Activated naive CD4-positive, alpha-beta T cell treated with anti-CD3 and anti-CD28 coated beads, Interleukin-2, amount 50 U/mL, for 24 hours (primary cell): ENCODE results near the gene NLGN1.

Experiments used
- H3K27ac Mint-ChIP-seq: one replicate; pipeline ENCODE4 v1.8.0; 2021; ENCODE audit warnings: mild to moderate bottlenecking, mixed read lengths
- H3K27me3 Mint-ChIP-seq: one replicate; pipeline ENCODE4 v1.8.0; 2021; ENCODE audit warnings: mixed read lengths
- H3K36me3 Mint-ChIP-seq: one replicate; pipeline ENCODE4 v1.8.0; 2021; ENCODE audit warnings: mixed read lengths
- H3K4me1 Mint-ChIP-seq: one replicate; pipeline ENCODE4 v1.8.0; 2021; ENCODE audit warnings: mixed read lengths
- H3K4me3 Mint-ChIP-seq: one replicate; pipeline ENCODE4 v1.8.0; 2021; ENCODE audit warnings: mild to moderate bottlenecking, mixed read lengths
- H3K9me3 Mint-ChIP-seq: one replicate; pipeline ENCODE4 v1.8.0; 2021; ENCODE audit warnings: mixed read lengths

The NLGN1 gene

DNA sequence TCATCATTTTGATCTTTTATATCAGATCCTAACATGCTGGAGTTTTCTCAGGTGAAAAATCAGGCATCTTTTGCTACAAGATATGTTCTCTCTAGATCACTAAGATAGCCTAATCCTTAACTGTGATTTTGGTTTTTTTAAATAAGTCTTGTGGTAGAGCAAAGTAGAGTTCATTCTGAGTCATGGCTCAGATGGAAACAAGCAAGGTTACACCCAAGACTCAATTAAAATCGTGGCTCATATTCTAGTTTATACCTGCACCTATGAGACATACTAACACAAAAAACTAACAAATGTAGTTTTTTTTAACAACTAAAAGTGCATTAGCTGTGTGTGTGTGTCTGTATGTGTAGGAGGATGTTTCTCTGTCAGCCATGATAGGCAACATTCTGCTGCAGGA, 428.2 kb downstream of the NLGN1 start:
- Mint-ChIP-seq H3K4me1 (no peaks in the 10 kb centered on the region), H3K4me3 (no peak overlapping the region), H3K36me3 (no peaks in the 10 kb centered on the region), H3K27me3 (no peaks in the 10 kb centered on the region), H3K27ac (no peak overlapping the region), H3K9me3 (no peaks in the 10 kb centered on the region)

GRCh38 chr3:173826416-173826815, 428.9 kb downstream of the NLGN1 start:
- H3K4me3 Mint-ChIP-seq: no peak overlapping the region
- H3K27ac Mint-ChIP-seq: no peak overlapping the region
- H3K4me1 Mint-ChIP-seq: no peaks in the 10 kb centered on the region
- H3K36me3 Mint-ChIP-seq: no peaks in the 10 kb centered on the region
- H3K9me3 Mint-ChIP-seq: no peaks in the 10 kb centered on the region
- no peaks in the 10 kb centered on the region for H3K27me3 Mint-ChIP-seq

DNA sequence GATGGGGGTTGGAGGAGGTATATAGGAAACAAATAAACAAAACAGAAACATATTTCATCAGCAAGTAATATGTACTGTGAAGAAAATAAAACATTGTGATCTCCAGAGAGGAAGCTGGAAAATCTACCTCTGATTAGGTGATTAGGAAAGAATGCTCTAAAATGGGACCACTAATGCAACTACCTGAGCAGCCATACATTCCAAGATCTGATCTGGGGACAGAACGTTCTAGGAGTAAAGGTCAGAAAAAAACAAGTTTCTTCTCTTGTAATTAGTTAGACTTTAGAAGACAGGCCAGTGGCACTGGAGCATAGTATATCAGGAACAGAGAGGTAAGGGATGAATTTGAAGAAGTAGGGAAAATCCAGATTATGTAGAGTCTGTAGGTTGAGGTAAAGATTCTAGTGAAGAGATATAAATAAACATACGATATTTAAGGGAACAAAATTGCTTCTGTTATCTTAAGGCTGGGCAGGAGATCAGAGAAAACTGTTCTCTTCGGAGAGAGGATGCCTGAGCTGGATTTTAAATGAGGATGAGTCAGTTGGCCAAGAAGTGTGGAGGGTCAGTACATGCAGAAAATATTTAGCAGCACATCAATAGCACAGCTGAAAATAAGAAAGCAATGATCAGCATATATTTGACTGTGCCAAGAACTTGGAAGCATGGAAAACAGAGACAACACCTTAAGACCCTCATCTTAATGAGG, 429.5 kb downstream of the NLGN1 start:
- no peaks in the 10 kb centered on the region for H3K27me3 Mint-ChIP-seq
- H3K4me3 Mint-ChIP-seq: no peak overlapping the region
- H3K27ac Mint-ChIP-seq: no peak overlapping the region
- H3K4me1 Mint-ChIP-seq: no peaks in the 10 kb centered on the region
- H3K9me3 Mint-ChIP-seq: no peaks in the 10 kb centered on the region
- no peaks in the 10 kb centered on the region for H3K36me3 Mint-ChIP-seq

- Mint-ChIP-seq H3K4me1 (no peaks in the 10 kb centered on the region), H3K9me3 (peaks cover 4% of the 10 kb centered on the region), H3K27me3 (no peaks in the 10 kb centered on the region), H3K4me3 (no peak overlapping the region), H3K27ac (no peak overlapping the region), H3K36me3 (no peaks in the 10 kb centered on the region)
These were observed 441.1 kb downstream of the NLGN1 start for GRCh38 chr3:173838644-173839043.

DNA sequence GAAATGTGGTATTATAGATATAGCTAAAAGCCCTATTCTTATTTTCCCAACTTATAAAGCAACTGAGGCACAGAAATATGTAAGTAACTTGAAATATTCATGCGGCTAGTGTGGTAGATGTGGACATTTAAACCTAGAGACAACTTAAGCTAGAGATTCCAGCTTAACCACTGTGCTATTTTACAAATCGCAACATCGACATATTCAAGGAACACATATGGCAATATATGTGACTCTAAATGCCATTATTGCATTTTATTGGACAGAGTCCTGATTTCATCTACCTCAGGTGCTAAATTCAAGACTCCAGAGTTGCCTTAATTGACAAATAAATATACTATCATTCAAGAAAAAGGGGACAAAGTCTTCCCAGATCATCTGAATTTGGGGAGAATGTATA, 442.3 kb downstream of the NLGN1 start:
- Mint-ChIP-seq H3K27ac (no peak overlapping the region), H3K4me1 (no peaks in the 10 kb centered on the region), H3K9me3 (peaks cover 4% of the 10 kb centered on the region), H3K36me3 (no peaks in the 10 kb centered on the region), H3K4me3 (no peak overlapping the region), H3K27me3 (no peaks in the 10 kb centered on the region)

DNA sequence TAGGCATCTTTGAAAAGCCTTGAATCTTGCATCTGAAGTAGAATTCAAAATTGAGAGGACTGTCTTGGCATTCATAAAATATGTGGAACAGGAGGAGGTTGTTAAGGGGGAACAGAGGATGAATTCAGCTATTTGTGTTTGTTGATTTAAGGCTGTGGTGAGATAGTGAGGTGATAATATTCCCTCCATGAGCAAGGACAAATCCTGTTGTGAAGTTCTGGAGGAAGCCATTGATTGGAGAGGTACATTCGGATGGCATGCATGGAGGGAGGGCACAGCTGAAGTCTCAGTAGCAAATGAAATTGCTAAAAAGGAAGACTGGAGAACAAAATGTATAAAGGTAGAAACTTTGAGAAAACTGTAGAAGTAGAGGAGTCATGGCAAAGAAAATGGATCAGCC, 443.8 kb downstream of the NLGN1 start:
- Mint-ChIP-seq H3K27ac (no peak overlapping the region), H3K4me3 (no peak overlapping the region), H3K36me3 (no peaks in the 10 kb centered on the region), H3K27me3 (no peaks in the 10 kb centered on the region), H3K4me1 (no peaks in the 10 kb centered on the region), H3K9me3 (peaks cover 4% of the 10 kb centered on the region)

DNA sequence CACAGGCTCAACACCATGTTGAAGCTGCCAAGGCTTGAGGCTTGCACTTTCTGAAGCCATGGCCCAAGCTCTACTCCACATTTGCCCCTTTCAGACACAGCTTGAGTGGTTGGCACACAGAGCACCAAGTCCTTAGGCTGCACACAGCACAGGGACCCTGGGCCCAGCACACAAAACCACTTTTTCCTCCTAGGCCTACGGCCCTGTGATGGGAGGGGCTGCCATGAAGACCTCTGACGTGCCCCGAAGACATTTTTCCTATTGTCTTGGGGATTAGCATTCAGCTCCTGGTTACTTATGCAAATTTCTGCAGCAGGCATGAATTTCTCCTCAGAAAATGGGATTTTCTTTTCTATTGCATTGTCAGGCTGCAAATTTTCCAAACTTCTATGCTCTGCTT, 445.5 kb downstream of the NLGN1 start:
- H3K27ac Mint-ChIP-seq: no peak overlapping the region
- H3K9me3 Mint-ChIP-seq: no peaks in the 10 kb centered on the region
- no peaks in the 10 kb centered on the region for H3K36me3 Mint-ChIP-seq
- no peaks in the 10 kb centered on the region for H3K27me3 Mint-ChIP-seq
- H3K4me3 Mint-ChIP-seq: no peak overlapping the region
- no peaks in the 10 kb centered on the region for H3K4me1 Mint-ChIP-seq

DNA sequence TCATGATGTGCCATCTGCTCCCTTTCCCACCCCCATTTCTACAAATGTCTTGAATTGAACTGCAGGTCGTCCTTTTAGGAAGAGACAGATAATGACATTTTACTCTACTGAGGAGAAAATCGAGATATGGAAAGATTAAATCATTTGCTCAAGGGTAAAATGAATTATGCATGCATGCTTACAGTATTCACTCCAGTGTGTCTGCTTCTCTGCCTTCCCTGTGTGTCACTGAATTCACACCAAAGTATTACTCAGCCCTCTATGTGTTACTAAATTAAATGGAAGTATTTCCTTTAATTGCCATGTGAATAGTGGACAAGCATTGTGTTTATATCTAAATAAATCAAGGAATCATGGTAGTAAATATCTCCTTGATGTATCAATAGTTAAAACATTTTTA, 449.0 kb downstream of the NLGN1 start:
- H3K27ac Mint-ChIP-seq: no peak overlapping the region
- no peaks in the 10 kb centered on the region for H3K27me3 Mint-ChIP-seq
- no peaks in the 10 kb centered on the region for H3K4me1 Mint-ChIP-seq
- no peaks in the 10 kb centered on the region for H3K36me3 Mint-ChIP-seq
- no peak overlapping the region for H3K4me3 Mint-ChIP-seq
- H3K9me3 Mint-ChIP-seq: no peaks in the 10 kb centered on the region

DNA sequence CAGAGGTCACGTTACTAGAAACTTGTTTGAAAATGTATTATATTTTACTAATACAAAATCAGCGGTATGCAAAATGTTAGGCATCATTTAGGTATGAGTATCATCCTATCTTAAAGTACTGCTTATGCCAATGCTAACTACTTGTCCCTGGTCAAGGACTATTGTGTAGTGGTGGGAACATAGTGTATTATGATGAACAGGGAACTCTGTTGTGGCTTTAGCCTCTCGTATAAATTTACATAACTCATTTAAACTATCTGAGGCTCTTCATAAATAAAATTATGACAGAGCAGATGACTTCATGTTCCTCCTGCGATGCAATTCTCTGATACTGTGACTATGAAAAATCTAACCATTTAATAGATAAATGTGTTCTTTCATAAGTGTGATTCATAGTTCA, 451.9 kb downstream of the NLGN1 start:
- H3K27ac Mint-ChIP-seq: no peak overlapping the region
- no peak overlapping the region for H3K4me3 Mint-ChIP-seq
- no peaks in the 10 kb centered on the region for H3K9me3 Mint-ChIP-seq
- H3K27me3 Mint-ChIP-seq: no peaks in the 10 kb centered on the region
- H3K4me1 Mint-ChIP-seq: no peaks in the 10 kb centered on the region
- no peaks in the 10 kb centered on the region for H3K36me3 Mint-ChIP-seq

GRCh38 chr3:173857154-173857553, 459.6 kb downstream of the NLGN1 start:
- no peaks in the 10 kb centered on the region for H3K9me3 Mint-ChIP-seq
- no peak overlapping the region for H3K4me3 Mint-ChIP-seq
- no peaks in the 10 kb centered on the region for H3K4me1 Mint-ChIP-seq
- H3K27me3 Mint-ChIP-seq: no peaks in the 10 kb centered on the region
- no peak overlapping the region for H3K27ac Mint-ChIP-seq
- no peaks in the 10 kb centered on the region for H3K36me3 Mint-ChIP-seq

DNA sequence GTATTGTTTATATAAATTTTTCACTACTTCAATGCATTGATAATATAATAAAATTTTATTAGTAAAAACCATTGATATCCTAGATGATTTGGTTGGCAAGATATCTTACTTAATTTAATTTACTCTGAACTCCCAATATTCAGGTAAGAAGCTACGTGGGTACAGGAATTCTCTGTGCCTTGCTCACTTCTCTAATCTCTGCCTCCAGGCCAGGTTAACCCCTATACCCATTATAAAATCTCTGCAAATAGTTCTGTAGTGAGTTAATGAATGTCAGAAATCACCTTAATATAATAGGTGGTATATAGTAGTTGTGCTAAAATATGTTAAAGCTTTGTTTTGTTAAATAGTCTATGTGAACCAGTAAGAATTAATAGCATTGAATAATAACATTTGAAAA, 465.2 kb downstream of the NLGN1 start:
- H3K36me3 Mint-ChIP-seq: no peaks in the 10 kb centered on the region
- H3K27ac Mint-ChIP-seq: no peak overlapping the region
- H3K27me3 Mint-ChIP-seq: no peaks in the 10 kb centered on the region
- H3K9me3 Mint-ChIP-seq: peaks cover 3% of the 10 kb centered on the region
- H3K4me1 Mint-ChIP-seq: no peaks in the 10 kb centered on the region
- H3K4me3 Mint-ChIP-seq: no peak overlapping the region

- Mint-ChIP-seq H3K36me3 (no peaks in the 10 kb centered on the region), H3K27me3 (no peaks in the 10 kb centered on the region), H3K27ac (no peak overlapping the region), H3K4me1 (no peaks in the 10 kb centered on the region), H3K9me3 (peaks cover 3% of the 10 kb centered on the region), H3K4me3 (no peak overlapping the region)
These were observed 466.0 kb downstream of the NLGN1 start for GRCh38 chr3:173863551-173863950.

- no peaks in the 10 kb centered on the region for H3K36me3 Mint-ChIP-seq
- H3K27ac Mint-ChIP-seq: no peak overlapping the region
- no peaks in the 10 kb centered on the region for H3K4me1 Mint-ChIP-seq
These were observed 468.5 kb downstream of the NLGN1 start for GRCh38 chr3:173865900-173866498.

DNA sequence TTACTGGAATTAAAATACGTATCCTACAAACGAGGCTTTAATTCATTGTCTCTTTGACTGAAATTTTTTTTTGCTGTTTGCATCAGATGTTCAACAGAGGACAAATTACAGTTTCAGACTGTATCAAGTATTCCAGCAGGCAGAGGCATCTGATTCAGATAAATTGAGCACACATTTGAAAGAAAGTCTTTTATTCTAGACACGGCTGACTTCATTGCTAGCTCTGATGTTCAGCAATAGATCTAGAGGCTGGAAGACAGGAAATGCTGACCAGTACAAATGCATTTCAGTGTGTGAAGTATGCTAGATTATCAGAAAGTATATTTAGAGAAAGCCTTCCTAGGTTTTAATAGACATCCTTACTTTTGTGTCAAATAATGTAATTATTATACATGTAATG, 472.2 kb downstream of the NLGN1 start:
- Mint-ChIP-seq H3K27me3 (no peaks in the 10 kb centered on the region), H3K27ac (no peak overlapping the region), H3K4me3 (no peak overlapping the region), H3K36me3 (no peaks in the 10 kb centered on the region), H3K4me1 (no peaks in the 10 kb centered on the region), H3K9me3 (peaks cover 3% of the 10 kb centered on the region)

More at GRCh38 chr3:173865900-173866498, 468.5 kb downstream of the NLGN1 start:
- no peak overlapping the region for H3K4me3 Mint-ChIP-seq
- peaks cover 3% of the 10 kb centered on the region for H3K9me3 Mint-ChIP-seq
- H3K27me3 Mint-ChIP-seq: no peaks in the 10 kb centered on the region

GRCh38 chr3:173870976-173871375, 473.4 kb downstream of the NLGN1 start:
- Mint-ChIP-seq H3K4me3 (no peak overlapping the region), H3K4me1 (no peaks in the 10 kb centered on the region), H3K36me3 (no peaks in the 10 kb centered on the region), H3K9me3 (peaks cover 3% of the 10 kb centered on the region), H3K27ac (no peak overlapping the region), H3K27me3 (no peaks in the 10 kb centered on the region)

DNA sequence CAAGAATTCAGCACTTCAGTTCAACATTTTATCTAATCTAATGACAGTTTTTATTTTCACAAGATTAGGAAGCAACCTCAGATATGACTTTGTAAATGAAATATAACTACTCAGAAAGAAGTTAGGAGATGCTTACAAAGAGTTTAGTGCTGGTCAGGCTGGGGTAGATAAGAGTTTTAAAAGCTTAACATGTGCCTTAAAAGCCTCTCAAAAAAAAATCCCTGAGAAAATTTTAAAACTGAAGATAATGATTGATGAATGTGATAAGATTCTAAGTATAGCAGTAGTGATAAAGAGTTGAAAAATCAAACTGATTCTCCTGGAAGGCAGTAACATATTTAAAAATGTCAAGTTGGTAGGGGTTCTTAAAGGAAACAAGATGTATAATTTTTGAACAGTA, 478.2 kb downstream of the NLGN1 start:
- Mint-ChIP-seq H3K4me3 (no peak overlapping the region), H3K4me1 (no peaks in the 10 kb centered on the region), H3K9me3 (no peaks in the 10 kb centered on the region), H3K36me3 (no peaks in the 10 kb centered on the region), H3K27ac (no peak overlapping the region), H3K27me3 (no peaks in the 10 kb centered on the region)

- Mint-ChIP-seq H3K4me3 (no peak overlapping the region), H3K36me3 (no peaks in the 10 kb centered on the region), H3K27me3 (no peaks in the 10 kb centered on the region), H3K9me3 (no peaks in the 10 kb centered on the region), H3K4me1 (no peaks in the 10 kb centered on the region), H3K27ac (no peak overlapping the region)
These were observed 478.9 kb downstream of the NLGN1 start for GRCh38 chr3:173876476-173876875.
